ENCODE measurements around the gene ZNF576.

ZNF576 gene

DNA sequence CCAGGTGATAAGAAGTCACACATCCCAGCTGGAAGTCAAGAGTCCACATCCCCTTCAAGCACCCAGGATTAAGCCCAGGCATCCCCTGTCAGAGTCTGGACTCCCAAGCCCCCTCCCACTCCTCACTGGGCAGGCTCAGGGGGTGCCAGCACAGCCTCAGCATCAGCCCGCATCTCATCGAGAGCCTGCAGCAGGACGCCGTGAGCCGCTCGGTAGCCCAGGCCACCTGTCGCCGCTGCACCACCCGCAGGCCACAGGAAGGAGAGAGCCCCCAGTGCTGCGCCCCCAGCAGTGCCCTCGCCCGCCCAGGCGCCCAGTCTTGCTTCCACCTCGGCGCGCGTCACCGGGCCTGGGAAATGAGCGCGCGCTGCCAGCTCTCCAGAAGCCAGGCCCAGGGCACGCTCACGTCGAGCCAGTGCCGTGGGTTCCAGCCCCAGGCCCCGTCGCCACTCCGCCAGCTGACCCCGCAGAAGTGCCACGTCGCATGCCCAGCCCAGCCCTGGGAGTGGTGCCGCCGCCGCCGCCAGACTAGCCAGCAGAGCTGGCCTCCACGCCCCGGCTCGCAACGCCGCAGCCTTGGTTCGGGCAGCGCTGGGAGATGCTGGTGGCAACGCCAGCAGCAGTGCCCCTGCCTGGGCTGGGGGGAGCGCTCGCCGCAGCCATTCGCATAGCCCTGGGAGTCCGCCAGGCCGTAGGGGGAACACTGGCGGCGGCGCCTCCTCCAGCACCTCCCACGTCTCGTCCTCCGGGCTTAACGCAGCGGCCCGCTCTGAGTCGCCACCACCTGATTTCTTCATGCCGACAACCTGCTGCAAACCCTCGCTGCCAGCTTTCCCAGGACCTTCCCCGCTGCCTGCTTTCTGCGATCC lies 4.3 kb upstream of the ZNF576 start:
- TF ChIP-seq, protein P1, sequence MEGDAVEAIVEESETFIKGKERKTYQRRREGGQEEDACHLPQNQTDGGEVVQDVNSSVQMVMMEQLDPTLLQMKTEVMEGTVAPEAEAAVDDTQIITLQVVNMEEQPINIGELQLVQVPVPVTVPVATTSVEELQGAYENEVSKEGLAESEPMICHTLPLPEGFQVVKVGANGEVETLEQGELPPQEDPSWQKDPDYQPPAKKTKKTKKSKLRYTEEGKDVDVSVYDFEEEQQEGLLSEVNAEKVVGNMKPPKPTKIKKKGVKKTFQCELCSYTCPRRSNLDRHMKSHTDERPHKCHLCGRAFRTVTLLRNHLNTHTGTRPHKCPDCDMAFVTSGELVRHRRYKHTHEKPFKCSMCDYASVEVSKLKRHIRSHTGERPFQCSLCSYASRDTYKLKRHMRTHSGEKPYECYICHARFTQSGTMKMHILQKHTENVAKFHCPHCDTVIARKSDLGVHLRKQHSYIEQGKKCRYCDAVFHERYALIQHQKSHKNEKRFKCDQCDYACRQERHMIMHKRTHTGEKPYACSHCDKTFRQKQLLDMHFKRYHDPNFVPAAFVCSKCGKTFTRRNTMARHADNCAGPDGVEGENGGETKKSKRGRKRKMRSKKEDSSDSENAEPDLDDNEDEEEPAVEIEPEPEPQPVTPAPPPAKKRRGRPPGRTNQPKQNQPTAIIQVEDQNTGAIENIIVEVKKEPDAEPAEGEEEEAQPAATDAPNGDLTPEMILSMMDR (IDR thresholded peaks at IDR 0.05) = no peak

DNA sequence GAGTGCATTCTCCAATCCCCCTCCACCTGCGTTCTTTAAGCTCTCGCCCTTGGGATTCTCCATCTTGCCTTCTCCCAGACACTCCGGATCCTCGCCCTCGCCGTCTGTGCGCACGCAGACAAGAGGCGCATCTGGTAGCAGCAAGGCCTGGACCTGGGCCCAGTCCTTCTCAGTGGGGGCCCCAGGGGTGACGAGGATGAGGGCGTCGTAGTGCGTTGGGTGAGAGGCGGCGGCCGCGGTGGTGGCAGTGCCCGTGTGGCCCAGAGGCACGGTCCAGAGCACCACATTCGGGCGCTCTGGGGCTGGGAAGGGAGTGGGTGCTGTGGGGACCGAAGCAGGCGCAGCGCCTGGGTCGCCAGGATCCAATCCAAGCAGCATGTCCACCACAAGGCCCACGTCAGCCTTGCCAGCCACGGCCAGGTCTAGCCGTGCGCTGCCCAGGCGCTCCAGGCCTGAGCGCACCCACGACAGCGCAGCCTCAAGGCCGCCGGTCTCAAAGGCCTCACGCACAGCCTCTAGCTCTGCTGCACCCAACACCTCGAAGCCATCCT lies 3.5 kb upstream of the ZNF576 start:
- TF ChIP-seq, protein P1 (IDR thresholded peaks at IDR 0.05) = no peak

DNA sequence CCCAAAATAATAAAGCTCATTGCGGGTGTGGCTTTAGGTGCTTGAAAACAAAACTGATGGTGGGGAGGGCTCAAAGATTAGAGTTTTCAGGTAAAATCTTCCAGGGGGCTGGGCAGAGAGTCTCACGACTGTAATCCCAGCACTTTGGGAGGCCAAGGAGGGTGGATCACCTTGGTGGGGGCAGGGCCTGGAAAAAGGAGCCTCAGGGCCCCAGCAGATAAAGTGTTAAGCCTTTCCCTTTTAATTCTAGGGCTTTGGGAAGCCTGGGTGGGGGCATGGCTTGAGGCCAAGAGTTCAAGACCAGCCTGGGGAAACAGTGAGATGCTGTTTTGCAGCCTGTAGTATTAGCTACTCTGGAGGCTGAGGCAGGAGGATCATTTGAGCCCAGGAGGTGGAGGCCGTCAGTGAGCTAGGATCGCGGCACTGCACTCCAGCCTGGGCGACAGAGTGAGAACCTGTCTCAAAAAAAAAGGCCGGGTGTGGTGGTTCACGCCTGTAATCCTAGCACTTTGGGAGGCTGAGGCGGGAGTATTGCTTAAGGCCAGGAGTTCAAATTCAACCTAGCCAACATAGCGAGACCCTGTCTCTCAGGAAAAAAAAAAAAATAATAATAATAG lies 2.2 kb upstream of the ZNF576 start:
- TF ChIP-seq, protein P1 (IDR thresholded peaks at IDR 0.05) = no peak

DNA sequence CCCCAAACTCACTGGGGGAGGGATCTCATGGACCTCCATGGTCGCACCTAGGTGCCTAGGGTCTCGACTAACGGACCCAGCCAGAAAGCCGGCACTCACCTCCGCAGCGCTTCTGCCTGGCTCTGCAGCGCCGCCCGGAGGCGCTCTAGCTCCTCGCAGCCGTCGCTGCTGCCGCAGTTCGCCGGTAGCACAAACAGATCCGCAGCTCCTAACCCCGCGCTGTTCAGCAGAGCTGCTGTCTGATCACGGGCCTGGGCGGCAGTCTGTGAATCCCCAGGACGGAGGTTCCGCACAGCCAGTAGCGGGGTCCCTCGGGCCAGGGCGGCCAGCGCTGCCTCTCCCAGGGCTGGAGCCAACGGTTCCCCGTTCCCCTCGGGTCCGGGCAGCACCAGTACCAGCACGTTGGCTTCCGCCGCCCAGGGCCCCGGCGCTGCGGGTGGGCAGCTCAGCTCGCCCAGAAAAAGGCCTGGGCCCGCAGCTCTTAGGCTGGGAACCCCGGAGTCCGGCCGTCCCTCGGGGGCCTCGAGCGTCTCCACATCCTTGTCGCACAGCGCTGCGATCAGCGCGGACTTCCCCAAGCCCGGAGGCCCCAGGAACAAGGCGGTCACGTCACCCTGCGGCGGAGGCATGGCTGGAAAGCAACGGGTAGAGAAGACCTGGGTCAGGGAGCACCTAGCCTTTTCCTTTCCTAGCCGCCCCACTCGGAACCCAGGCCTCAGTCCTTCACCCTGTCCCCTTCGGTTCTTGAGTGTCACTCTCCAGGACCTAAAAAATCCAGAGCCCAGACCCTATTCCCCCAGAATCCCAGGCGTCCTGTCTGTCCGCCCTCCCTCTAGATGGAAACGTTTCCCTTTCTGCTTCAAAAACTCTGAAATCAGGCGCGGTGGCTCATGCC lies 1.4 kb upstream of the ZNF576 start:
- TF ChIP-seq, protein P1 (IDR thresholded peaks at IDR 0.05) = peak; percentile 58

DNA sequence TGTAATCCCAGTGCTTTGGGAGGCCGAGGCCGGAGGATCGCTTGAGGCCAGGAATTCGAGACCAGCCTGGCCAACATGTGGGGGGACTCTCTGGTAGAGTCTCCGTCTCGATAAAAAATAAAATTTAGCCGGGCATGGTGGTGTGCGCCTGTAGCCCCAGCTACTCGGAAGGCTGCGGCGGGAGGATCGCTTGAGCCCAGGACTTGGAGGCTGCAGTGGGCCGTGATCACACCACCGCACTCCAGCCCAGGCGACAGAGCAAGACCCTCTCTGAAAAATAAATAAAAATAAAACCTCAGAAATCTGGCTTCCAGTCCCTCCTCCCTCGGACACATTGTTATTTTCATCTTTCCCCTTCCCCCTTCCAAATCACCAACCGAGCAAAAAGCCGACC lies 793 bp upstream of the ZNF576 start:
- TF ChIP-seq, protein P1 (IDR thresholded peaks at IDR 0.05) = no peak

DNA sequence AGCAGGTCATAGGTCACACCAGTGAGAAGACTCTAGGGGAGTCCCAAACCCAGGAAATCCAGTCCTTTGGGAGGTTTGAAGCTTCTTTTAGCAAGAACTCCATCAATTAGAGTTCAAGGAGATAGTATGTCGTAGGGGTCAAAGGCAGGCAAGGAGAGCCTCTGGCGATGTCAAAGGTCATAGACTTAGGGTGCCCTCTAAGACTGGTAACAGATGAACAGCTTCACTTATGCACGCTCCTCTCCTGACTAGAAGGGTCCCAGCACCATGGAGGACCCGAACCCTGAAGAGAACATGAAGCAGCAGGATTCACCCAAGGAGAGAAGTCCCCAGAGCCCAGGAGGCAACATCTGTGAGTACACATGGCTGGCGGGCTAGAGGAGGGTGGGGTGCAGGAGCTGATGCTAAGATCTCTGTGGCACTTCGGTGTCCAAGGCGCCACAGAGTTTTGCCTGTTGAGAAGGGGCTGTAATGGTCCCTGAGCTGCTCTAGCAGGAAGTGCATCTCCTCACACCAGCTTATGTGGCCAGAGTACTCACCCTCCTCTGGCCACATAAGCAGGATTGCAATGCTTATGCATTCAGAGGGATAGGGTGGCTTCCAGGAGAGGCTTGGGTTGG lies 557 bp downstream of the ZNF576 start:
- TF ChIP-seq, protein P1 (IDR thresholded peaks at IDR 0.05) = no peak

DNA sequence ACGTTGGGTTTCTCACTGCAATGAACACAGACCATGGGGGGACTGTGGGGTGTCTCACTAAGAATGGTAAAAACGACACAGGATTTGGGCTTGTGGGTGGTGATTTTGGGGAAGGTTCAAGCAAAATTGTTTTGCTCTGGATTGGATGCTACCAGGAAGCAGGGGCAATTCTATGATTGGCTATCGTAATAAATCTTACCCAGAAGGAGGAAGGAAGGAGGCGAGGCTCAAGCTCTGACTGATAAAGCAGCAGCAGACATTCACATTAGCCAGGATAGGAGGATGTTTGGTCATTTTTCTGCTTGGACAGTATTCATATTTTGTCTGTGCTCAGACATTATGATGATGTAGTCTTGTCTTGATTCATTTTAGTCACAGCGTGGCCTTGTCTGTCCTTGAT lies 1.5 kb downstream of the ZNF576 start:
- TF ChIP-seq, protein P1 (IDR thresholded peaks at IDR 0.05) = no peak

Data from LNCAP (cell line).